ENCODE data around the gene MAST3.

DNA sequence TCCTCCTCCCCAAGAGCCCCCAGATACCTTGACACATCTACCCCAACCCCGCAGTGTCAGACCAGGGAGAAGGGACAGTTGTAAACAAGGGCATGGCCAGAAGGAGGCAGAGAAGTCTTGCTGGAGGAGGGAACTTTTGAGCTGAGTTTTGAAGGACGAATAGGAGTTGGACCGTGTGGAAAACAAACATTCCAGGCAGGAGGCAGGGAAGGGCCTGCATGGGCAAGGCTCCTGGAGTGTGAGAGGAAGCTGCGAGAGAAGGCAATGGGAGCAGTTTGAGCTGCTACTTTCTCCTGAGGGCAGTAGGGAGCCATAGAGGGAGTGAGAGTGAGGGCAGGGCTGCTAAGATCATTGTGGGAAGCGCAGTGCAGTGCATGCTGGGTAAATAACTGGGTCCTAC, 34.1 kb upstream of the MAST3 start:
- no peak for TF ChIP-seq TEAD4 (CRISPR knock-in tag; IDR thresholded peaks at IDR 0.05)
- TF ChIP-seq, protein P1, sequence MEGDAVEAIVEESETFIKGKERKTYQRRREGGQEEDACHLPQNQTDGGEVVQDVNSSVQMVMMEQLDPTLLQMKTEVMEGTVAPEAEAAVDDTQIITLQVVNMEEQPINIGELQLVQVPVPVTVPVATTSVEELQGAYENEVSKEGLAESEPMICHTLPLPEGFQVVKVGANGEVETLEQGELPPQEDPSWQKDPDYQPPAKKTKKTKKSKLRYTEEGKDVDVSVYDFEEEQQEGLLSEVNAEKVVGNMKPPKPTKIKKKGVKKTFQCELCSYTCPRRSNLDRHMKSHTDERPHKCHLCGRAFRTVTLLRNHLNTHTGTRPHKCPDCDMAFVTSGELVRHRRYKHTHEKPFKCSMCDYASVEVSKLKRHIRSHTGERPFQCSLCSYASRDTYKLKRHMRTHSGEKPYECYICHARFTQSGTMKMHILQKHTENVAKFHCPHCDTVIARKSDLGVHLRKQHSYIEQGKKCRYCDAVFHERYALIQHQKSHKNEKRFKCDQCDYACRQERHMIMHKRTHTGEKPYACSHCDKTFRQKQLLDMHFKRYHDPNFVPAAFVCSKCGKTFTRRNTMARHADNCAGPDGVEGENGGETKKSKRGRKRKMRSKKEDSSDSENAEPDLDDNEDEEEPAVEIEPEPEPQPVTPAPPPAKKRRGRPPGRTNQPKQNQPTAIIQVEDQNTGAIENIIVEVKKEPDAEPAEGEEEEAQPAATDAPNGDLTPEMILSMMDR (IDR thresholded peaks at IDR 0.05), result no peak
- TF ChIP-seq, protein P2, sequence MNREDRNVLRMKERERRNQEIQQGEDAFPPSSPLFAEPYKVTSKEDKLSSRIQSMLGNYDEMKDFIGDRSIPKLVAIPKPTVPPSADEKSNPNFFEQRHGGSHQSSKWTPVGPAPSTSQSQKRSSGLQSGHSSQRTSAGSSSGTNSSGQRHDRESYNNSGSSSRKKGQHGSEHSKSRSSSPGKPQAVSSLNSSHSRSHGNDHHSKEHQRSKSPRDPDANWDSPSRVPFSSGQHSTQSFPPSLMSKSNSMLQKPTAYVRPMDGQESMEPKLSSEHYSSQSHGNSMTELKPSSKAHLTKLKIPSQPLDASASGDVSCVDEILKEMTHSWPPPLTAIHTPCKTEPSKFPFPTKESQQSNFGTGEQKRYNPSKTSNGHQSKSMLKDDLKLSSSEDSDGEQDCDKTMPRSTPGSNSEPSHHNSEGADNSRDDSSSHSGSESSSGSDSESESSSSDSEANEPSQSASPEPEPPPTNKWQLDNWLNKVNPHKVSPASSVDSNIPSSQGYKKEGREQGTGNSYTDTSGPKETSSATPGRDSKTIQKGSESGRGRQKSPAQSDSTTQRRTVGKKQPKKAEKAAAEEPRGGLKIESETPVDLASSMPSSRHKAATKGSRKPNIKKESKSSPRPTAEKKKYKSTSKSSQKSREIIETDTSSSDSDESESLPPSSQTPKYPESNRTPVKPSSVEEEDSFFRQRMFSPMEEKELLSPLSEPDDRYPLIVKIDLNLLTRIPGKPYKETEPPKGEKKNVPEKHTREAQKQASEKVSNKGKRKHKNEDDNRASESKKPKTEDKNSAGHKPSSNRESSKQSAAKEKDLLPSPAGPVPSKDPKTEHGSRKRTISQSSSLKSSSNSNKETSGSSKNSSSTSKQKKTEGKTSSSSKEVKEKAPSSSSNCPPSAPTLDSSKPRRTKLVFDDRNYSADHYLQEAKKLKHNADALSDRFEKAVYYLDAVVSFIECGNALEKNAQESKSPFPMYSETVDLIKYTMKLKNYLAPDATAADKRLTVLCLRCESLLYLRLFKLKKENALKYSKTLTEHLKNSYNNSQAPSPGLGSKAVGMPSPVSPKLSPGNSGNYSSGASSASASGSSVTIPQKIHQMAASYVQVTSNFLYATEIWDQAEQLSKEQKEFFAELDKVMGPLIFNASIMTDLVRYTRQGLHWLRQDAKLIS (CRISPR knock-in tag; IDR thresholded peaks at IDR 0.05; ENCODE audit: borderline replicate concordance), result no peak
- TF ChIP-seq, protein P3, sequence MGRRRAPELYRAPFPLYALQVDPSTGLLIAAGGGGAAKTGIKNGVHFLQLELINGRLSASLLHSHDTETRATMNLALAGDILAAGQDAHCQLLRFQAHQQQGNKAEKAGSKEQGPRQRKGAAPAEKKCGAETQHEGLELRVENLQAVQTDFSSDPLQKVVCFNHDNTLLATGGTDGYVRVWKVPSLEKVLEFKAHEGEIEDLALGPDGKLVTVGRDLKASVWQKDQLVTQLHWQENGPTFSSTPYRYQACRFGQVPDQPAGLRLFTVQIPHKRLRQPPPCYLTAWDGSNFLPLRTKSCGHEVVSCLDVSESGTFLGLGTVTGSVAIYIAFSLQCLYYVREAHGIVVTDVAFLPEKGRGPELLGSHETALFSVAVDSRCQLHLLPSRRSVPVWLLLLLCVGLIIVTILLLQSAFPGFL (CRISPR knock-in tag; IDR thresholded peaks at IDR 0.05; ENCODE audit: borderline replicate concordance), result no peak
- TF ChIP-seq, protein P4, sequence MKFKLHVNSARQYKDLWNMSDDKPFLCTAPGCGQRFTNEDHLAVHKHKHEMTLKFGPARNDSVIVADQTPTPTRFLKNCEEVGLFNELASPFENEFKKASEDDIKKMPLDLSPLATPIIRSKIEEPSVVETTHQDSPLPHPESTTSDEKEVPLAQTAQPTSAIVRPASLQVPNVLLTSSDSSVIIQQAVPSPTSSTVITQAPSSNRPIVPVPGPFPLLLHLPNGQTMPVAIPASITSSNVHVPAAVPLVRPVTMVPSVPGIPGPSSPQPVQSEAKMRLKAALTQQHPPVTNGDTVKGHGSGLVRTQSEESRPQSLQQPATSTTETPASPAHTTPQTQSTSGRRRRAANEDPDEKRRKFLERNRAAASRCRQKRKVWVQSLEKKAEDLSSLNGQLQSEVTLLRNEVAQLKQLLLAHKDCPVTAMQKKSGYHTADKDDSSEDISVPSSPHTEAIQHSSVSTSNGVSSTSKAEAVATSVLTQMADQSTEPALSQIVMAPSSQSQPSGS (CRISPR knock-in tag; IDR thresholded peaks at IDR 0.05; ENCODE audit: borderline replicate concordance, low read depth), result no peak
- TF ChIP-seq, protein P5, sequence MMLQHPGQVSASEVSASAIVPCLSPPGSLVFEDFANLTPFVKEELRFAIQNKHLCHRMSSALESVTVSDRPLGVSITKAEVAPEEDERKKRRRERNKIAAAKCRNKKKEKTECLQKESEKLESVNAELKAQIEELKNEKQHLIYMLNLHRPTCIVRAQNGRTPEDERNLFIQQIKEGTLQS (CRISPR knock-in tag; conservative IDR thresholded peaks at IDR 0.05), result no peak
- TF ChIP-seq, protein P6, sequence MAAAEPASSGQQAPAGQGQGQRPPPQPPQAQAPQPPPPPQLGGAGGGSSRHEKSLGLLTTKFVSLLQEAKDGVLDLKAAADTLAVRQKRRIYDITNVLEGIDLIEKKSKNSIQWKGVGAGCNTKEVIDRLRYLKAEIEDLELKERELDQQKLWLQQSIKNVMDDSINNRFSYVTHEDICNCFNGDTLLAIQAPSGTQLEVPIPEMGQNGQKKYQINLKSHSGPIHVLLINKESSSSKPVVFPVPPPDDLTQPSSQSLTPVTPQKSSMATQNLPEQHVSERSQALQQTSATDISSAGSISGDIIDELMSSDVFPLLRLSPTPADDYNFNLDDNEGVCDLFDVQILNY (CRISPR knock-in tag; IDR thresholded peaks at IDR 0.05), result no peak
- TF ChIP-seq, protein P7, sequence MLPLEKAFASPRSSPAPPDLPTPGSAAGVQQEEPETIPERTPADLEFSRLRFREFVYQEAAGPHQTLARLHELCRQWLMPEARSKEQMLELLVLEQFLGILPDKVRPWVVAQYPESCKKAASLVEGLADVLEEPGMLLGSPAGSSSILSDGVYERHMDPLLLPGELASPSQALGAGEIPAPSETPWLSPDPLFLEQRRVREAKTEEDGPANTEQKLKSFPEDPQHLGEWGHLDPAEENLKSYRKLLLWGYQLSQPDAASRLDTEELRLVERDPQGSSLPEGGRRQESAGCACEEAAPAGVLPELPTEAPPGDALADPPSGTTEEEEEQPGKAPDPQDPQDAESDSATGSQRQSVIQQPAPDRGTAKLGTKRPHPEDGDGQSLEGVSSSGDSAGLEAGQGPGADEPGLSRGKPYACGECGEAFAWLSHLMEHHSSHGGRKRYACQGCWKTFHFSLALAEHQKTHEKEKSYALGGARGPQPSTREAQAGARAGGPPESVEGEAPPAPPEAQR (CRISPR knock-in tag; IDR thresholded peaks at IDR 0.05), result no peak
- TF ChIP-seq, protein P8, sequence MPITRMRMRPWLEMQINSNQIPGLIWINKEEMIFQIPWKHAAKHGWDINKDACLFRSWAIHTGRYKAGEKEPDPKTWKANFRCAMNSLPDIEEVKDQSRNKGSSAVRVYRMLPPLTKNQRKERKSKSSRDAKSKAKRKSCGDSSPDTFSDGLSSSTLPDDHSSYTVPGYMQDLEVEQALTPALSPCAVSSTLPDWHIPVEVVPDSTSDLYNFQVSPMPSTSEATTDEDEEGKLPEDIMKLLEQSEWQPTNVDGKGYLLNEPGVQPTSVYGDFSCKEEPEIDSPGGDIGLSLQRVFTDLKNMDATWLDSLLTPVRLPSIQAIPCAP (CRISPR knock-in tag; IDR thresholded peaks at IDR 0.05), result no peak
- no peak for TF ChIP-seq CREM (CRISPR knock-in tag; IDR thresholded peaks at IDR 0.05)
- TF ChIP-seq ZNF138 (CRISPR knock-in tag; conservative IDR thresholded peaks at IDR 0.05), result no peak
- TF ChIP-seq, protein P9, sequence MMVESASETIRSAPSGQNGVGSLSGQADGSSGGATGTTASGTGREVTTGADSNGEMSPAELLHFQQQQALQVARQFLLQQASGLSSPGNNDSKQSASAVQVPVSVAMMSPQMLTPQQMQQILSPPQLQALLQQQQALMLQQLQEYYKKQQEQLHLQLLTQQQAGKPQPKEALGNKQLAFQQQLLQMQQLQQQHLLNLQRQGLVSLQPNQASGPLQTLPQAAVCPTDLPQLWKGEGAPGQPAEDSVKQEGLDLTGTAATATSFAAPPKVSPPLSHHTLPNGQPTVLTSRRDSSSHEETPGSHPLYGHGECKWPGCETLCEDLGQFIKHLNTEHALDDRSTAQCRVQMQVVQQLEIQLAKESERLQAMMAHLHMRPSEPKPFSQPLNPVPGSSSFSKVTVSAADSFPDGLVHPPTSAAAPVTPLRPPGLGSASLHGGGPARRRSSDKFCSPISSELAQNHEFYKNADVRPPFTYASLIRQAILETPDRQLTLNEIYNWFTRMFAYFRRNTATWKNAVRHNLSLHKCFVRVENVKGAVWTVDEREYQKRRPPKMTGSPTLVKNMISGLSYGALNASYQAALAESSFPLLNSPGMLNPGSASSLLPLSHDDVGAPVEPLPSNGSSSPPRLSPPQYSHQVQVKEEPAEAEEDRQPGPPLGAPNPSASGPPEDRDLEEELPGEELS (CRISPR knock-in tag; IDR thresholded peaks at IDR 0.05), result no peak
- TF ChIP-seq, protein P10, sequence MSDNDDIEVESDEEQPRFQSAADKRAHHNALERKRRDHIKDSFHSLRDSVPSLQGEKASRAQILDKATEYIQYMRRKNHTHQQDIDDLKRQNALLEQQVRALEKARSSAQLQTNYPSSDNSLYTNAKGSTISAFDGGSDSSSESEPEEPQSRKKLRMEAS (CRISPR knock-in tag; IDR thresholded peaks at IDR 0.05), result no peak

Data from WTC11 (cell line).